ENCODE measurements around the gene LTBP3. TPM values are rescaled to one million over a fixed set of nuclear protein-coding genes. Genes with fewer than 3 reads are reported as not detected.

The LTBP3 gene
- total RNA-seq, 1 experiment from 2014 or later, result 248 TPM

DNA sequence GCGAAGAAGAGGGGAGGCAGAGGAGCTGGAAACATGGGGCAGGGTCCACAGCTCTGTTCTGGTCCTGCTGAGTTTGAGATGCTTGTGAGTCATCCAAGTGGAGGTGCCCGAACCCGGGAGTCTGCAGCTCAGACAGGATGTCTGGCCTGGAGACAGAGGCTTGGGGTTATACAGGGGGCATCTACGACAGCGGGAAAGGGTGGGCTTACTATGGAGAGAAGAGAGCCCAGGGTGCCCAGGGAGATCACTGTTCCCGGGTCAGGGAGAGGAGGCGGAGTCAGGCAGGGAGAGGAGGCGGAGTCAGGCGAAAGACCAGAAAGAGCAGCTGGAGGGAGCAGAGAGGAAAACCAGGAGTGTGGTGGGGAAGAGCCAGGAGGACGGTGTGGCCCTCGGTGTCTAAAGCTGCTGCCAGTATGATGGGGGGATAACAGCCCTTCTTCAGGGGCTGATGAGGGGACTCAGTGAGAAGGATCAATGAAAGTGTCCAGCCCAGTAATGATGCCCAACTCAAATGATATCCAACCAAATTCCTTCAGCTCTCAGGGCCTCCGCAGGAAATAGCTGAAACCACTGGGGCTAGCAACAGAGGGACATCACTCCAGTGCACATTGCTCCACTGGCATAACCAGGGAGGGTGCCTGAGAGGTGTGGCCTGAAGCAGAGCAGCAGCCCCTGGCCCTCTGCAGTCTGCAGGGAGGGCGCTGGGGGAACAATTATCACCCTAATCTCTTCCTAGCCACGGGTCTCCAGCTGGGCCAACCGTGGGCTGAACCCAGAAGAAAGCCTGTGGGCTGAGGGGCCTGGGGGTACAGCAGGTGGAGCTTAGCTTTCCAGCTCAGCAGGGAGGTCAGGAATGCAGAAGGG, 2.6 kb upstream of the LTBP3 start:
- H3K36me3 ChIP-seq (ENCODE audit: control insufficient read depth in 1 of 2, insufficient read depth in 2 of 2, low read length in 2 of 2), result no peaks in the 10 kb centered on the region
- H4K20me1 ChIP-seq (ENCODE audit: insufficient read depth), result no peaks in the 10 kb centered on the region
- TF ChIP-seq YY1 (IDR thresholded peaks at IDR 0.05; ENCODE audit: extremely low read depth, insufficient replicate concordance, low read depth, low read length) (no peak), POLR2AphosphoS5 (IDR thresholded peaks at IDR 0.05; ENCODE audit: low read depth, low read length) (peak; percentile 58)
- TF ChIP-seq, protein P1, sequence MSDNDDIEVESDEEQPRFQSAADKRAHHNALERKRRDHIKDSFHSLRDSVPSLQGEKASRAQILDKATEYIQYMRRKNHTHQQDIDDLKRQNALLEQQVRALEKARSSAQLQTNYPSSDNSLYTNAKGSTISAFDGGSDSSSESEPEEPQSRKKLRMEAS (IDR thresholded peaks at IDR 0.05), result no peak
- peak overlapping the region; percentile 96 for H3K4me2 ChIP-seq (ENCODE audit: low read length)
- no peaks in the 10 kb centered on the region for H3K9me3 ChIP-seq (ENCODE audit: control insufficient read depth in 1 of 2, insufficient read depth in 1 of 2, low read depth in 1 of 2, low read length in 2 of 2)
- peaks cover 13% of the 10 kb centered on the region for H3K79me2 ChIP-seq (ENCODE audit: insufficient read depth, low read length)
- H3K4me3 ChIP-seq (replicated peaks in 1 of 2; ENCODE audit: low read depth in 1 of 2, low read length in 2 of 2), result peak overlapping the region; percentile 29 to 68
- no TSS peak for BruUV-seq (replicated peaks)
- ChIA-PET CTCF (interaction anchor here (0.6 to 4.5 kb wide), 8 partner anchors 9 to 219 kb away, joined by 3 to 29 read pairs (median 6); partner anchors contain the start of genes FAM89B and ZNRD2), RAD21 (ENCODE audit: low non-redundant PET in 1 of 2, low total read pairs in 2 of 2, uncharacterized antibody in 2 of 2, unreplicated experiment in 2 of 2) (interaction anchor here (1.8 to 2.2 kb wide), 3 partner anchors 10 to 20 kb away, joined by 5 to 9 read pairs (median 6); no protein-coding TSS in a partner anchor), POLR2A (interaction anchor here (0.6 to 2.7 kb wide), 8 partner anchors 9 to 138 kb away, joined by 3 to 17 read pairs (median 4); partner anchors contain the start of genes NEAT1 and ZNRD2)
- H2AFZ ChIP-seq (ENCODE audit: low read depth, low read length, poor library complexity, severe bottlenecking), result no peak overlapping the region
- H3K9ac ChIP-seq (ENCODE audit: low read length), result peak overlapping the region; percentile 83
- no peak for DNase-seq (ENCODE audit: low read depth, low spot score)
- H3K27ac ChIP-seq (ENCODE audit: low read depth, low read length), result peak overlapping the region; percentile 99
- intact Hi-C loops (cut with micrococcal nuclease), result no loop called here
- ATAC-seq, result peak; percentile 32
- H3K4me1 ChIP-seq (ENCODE audit: control insufficient read depth in 1 of 2, insufficient read depth in 2 of 2, low read length in 2 of 2), result peaks cover 68 to 91% of the 10 kb centered on the region in 2 experiments
- H3K27me3 ChIP-seq (ENCODE audit: insufficient read depth, low read length), result no peaks in the 10 kb centered on the region
- H3K9me2 ChIP-seq (ENCODE audit: insufficient read depth), result no peaks in the 10 kb centered on the region

DNA sequence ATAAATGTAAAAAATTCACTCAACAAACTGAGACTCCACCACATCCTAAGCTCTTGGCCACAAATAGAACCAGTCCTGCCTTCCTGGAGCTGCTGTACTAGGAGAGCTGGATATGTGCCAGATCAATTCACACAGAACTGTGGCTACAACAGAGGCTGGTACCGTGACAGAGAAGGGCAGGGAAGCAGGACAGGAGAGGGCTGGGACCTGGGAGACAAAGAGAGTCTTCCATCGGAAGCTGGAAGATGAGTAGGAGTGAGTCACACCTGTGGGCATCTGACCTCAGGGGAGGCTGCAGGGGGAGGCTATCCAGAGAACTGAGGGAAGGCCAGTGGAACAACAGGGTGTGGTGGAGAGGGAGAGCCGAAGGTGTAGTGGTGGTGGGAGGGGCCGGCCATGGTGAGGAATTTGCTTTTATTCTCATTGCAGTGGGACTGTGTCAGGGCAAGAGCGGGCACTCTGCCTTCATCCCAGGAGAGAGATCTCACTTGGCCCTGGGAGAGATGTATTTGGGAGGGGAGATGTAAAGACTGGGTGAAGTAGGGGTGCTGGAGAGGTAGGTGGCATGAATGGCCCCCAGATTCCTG, 1.9 kb upstream of the LTBP3 start:
- Histone ChIP-seq H3K36me3 (ENCODE audit: control insufficient read depth in 1 of 2, insufficient read depth in 2 of 2, low read length in 2 of 2) (no peaks in the 10 kb centered on the region), H3K79me2 (ENCODE audit: insufficient read depth, low read length) (peaks cover 17% of the 10 kb centered on the region), H3K27me3 (ENCODE audit: insufficient read depth, low read length) (no peaks in the 10 kb centered on the region), H3K9ac (ENCODE audit: low read length) (peak overlapping the region; percentile 83), H3K4me1 (ENCODE audit: control insufficient read depth in 1 of 2, insufficient read depth in 2 of 2, low read length in 2 of 2) (peaks cover 74 to 94% of the 10 kb centered on the region in 2 experiments), H3K9me3 (ENCODE audit: control insufficient read depth in 1 of 2, insufficient read depth in 1 of 2, low read depth in 1 of 2, low read length in 2 of 2) (no peaks in the 10 kb centered on the region), H3K9me2 (ENCODE audit: insufficient read depth) (no peaks in the 10 kb centered on the region), H4K20me1 (ENCODE audit: insufficient read depth) (no peaks in the 10 kb centered on the region), H3K27ac (ENCODE audit: low read depth, low read length) (peak overlapping the region; percentile 99), H3K4me3 (replicated peaks in 1 of 2; ENCODE audit: low read depth in 1 of 2, low read length in 2 of 2) (peak overlapping the region; percentile 64 to 68), H2AFZ (ENCODE audit: low read depth, low read length, poor library complexity, severe bottlenecking) (no peak overlapping the region), H3K4me2 (ENCODE audit: low read length) (peak overlapping the region; percentile 96)
- DNase-seq (ENCODE audit: low read depth, low spot score), result peak; percentile 89
- ChIA-PET RAD21 (ENCODE audit: low non-redundant PET in 1 of 2, low total read pairs in 2 of 2, uncharacterized antibody in 2 of 2, unreplicated experiment in 2 of 2) (interaction anchor here (1.8 to 2.2 kb wide), 4 partner anchors 9 to 19 kb away, joined by 5 to 9 read pairs (median 6); partner anchors contain the start of gene FAM89B (in 1 of the 2)), CTCF (interaction anchor here (1.0 to 4.5 kb wide), 7 partner anchors 8 to 300 kb away, joined by 3 to 29 read pairs (median 8); partner anchors contain the start of genes FAM89B, MUS81 and ZNRD2), POLR2A (interaction anchor here (0.6 to 2.7 kb wide), 10 partner anchors 10 to 137 kb away, joined by 3 to 17 read pairs (median 4); partner anchors contain the start of genes FAM89B, MALAT1, NEAT1 and ZNRD2)
- peak; percentile 51 for ATAC-seq
- BruUV-seq (replicated peaks), result no TSS peak
- intact Hi-C loops (cut with micrococcal nuclease), result no loop called here
- TF ChIP-seq FOSL1 (IDR thresholded peaks at IDR 0.05; ENCODE audit: low read depth) (no peak), EZH2 (IDR thresholded peaks at IDR 0.05) (no peak), YY1 (IDR thresholded peaks at IDR 0.05; ENCODE audit: extremely low read depth, insufficient replicate concordance, low read depth, low read length) (peak; percentile 70), CBX3 (IDR thresholded peaks at IDR 0.05; ENCODE audit: low read depth) (no peak), ZFX (IDR thresholded peaks at IDR 0.05) (no peak), CEBPB (IDR thresholded peaks at IDR 0.05; ENCODE audit: low read depth) (no peak), ZNF274 (IDR thresholded peaks at IDR 0.05; ENCODE audit: low read depth, low read length) (no peak), SP1 (IDR thresholded peaks at IDR 0.05; ENCODE audit: low read depth) (no peak), ELF1 (IDR thresholded peaks at IDR 0.05; ENCODE audit: borderline replicate concordance, low read depth) (no peak), EGR1 (IDR thresholded peaks at IDR 0.05; ENCODE audit: low read depth) (no peak)
- TF ChIP-seq, protein P2, sequence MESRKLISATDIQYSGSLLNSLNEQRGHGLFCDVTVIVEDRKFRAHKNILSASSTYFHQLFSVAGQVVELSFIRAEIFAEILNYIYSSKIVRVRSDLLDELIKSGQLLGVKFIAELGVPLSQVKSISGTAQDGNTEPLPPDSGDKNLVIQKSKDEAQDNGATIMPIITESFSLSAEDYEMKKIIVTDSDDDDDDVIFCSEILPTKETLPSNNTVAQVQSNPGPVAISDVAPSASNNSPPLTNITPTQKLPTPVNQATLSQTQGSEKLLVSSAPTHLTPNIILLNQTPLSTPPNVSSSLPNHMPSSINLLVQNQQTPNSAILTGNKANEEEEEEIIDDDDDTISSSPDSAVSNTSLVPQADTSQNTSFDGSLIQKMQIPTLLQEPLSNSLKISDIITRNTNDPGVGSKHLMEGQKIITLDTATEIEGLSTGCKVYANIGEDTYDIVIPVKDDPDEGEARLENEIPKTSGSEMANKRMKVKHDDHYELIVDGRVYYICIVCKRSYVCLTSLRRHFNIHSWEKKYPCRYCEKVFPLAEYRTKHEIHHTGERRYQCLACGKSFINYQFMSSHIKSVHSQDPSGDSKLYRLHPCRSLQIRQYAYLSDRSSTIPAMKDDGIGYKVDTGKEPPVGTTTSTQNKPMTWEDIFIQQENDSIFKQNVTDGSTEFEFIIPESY (IDR thresholded peaks at IDR 0.05; ENCODE audit: extremely low read depth, insufficient replicate concordance, low read length), result peak; percentile 13
- TF ChIP-seq, protein P1 (IDR thresholded peaks at IDR 0.05), result no peak

Data from HCT116 (cell line).